HepG2 (cell line): ENCODE data around the gene SPINK4. TPM values are rescaled to one million over a fixed set of nuclear protein-coding genes. Genes with fewer than 3 reads are reported as not detected.
A peak's percentile ranks its signal among the peaks of the same experiment; 100 is the strongest.

Source experiments
- CC2D1A ChIP-seq: sonication (generic); formaldehyde crosslinking; IDR thresholded peaks from 2 replicates; pipeline ENCODE4 v1.8.1; 2023; ENCODE audit warnings: mild to moderate bottlenecking, missing genetic modification reagents
- FOSL2 ChIP-seq: sonication (generic); formaldehyde crosslinking; IDR thresholded peaks from 2 replicates; pipeline ENCODE4 v1.4.0; 2020; ENCODE audit warnings: missing genetic modification reagents
- KLF16 ChIP-seq, 2 experiments: sonication (generic) in 1 of 2; formaldehyde crosslinking in 1 of 2; IDR thresholded peaks; 2 replicates each; pipeline versions ENCODE4 v1.6.1 to v1.8.0; 2016 to 2023; ENCODE audit warnings: missing genetic modification reagents in 2 of 2, missing compliant biosample characterization in 1 of 2
- NKX3-1 ChIP-seq: sonication (generic); formaldehyde crosslinking; IDR thresholded peaks from 2 replicates; pipeline ENCODE4 v1.5.0; 2020; ENCODE audit warnings: missing genetic modification reagents
- POGZ ChIP-seq: sonication (generic); formaldehyde crosslinking; IDR thresholded peaks from 2 replicates; pipeline ENCODE4 v1.4.0; 2020; ENCODE audit warnings: mild to moderate bottlenecking, missing genetic modification reagents
- RERE ChIP-seq: IDR thresholded peaks from 2 replicates; pipeline ENCODE4 v1.6.1; 2016; ENCODE audit warnings: low read depth, missing genetic modification reagents, missing compliant biosample characterization
- SMAD3 ChIP-seq: sonication (generic); formaldehyde crosslinking; IDR thresholded peaks from 2 replicates; pipeline ENCODE4 v1.4.0; 2020; ENCODE audit warnings: missing genetic modification reagents
- SNAPC4 ChIP-seq: sonication (generic); formaldehyde crosslinking; IDR thresholded peaks from 2 replicates; pipeline ENCODE4 v1.4.0; 2020; ENCODE audit warnings: mild to moderate bottlenecking, missing genetic modification reagents
- TFAP4 ChIP-seq: sonication (generic); IDR thresholded peaks from 2 replicates; pipeline ENCODE4 v1.6.1; 2016; ENCODE audit warnings: low read depth, borderline replicate concordance
- ZNF10 ChIP-seq: sonication (generic); formaldehyde crosslinking; IDR thresholded peaks from 2 replicates; pipeline ENCODE4 v1.4.0; 2020; ENCODE audit warnings: mild to moderate bottlenecking, low read depth, missing genetic modification reagents, borderline replicate concordance
- ZNF431 ChIP-seq: sonication (generic); formaldehyde crosslinking; IDR thresholded peaks from 2 replicates; pipeline ENCODE4 v1.9.0; 2022; ENCODE audit warnings: missing genetic modification reagents, low read depth, mild to moderate bottlenecking, borderline replicate concordance
- ZNF687 ChIP-seq: sonication (generic); formaldehyde crosslinking; IDR thresholded peaks from 2 replicates; pipeline ENCODE4 v1.5.1; 2020; ENCODE audit warnings: mild to moderate bottlenecking, missing genetic modification reagents, moderate library complexity
- ZNF850 ChIP-seq: sonication (generic); formaldehyde crosslinking; conservative IDR thresholded peaks from 2 replicates; pipeline ENCODE4 v1.9.0; 2021; ENCODE audit warnings: mild to moderate bottlenecking, missing genetic modification reagents
- polyA plus RNA-seq, 8 experiments: library from polyadenylated mRNA; depleted of rRNA in 3 of 8; stranded (reverse) in 7 of 8; unstranded in 1 of 8; fragments of >200 nt; fragmentation: Illumina TruSeq in 4 of 8; extraction: Trizol in 4 of 8; gene quantifications; 2 replicates each; pipeline versions ENCODE4 v1.2.1 to v1.2.3, GENCODE V29; 2011 to 2016; ENCODE audit warnings: low read depth in 4 of 8, missing spikeins in 1 of 8, mixed read lengths in 1 of 8; ENCODE audit not compliant: insufficient read depth in 1 of 8
- total RNA-seq, 5 experiments: library from RNA; depleted of rRNA; stranded (reverse); fragments of >200 nt; fragmentation: Illumina TruSeq; extraction: Trizol; gene quantifications; 2 replicates each; pipeline ENCODE4 v1.2.3, GENCODE V29; 2016; ENCODE audit warnings: low read depth in 1 of 5

The SPINK4 gene
- total and polyA plus RNA-seq, 2 of the 13 experiments (the other 11 are each of a cell fraction or from before 2014, with no cell fraction given), result 0.53 to 3.4 TPM

- TF ChIP-seq SNAPC4 (CRISPR knock-in tag) (no peak), POGZ (CRISPR knock-in tag) (no peak), TFAP4 (no peak; the same call in 1 of the 2 replicates), RERE (no peak), ZNF687 (CRISPR knock-in tag) (no peak), ZNF431 (CRISPR knock-in tag) (no peak), ZNF850 (no peak), CC2D1A (CRISPR knock-in tag) (no peak), NKX3-1 (no peak), ZNF10 (CRISPR knock-in tag) (no peak), KLF16 (CRISPR knock-in tag; IDR thresholded peaks at IDR 0.05) (no peak), FOSL2 (peak; percentile 95), SMAD3 (CRISPR knock-in tag) (no peak)
Observed at GRCh38 chr9:33229359-33230114, 10.4 kb upstream of the SPINK4 start (continued).
